HG03460 (cell line): ENCODE data around the gene EGLN2.
"Not testable (repeated sequence)": the region's sequence is repeated elsewhere in the genome, so short reads cannot be mapped to it uniquely, and the experiment has no call there.

Experiments
- ATAC-seq: cut with Tn5 transposase; IDR thresholded peaks from one replicate; pipeline ENCODE4 v1.9.1; 2021; ENCODE audit not compliant: unreplicated experiment

EGLN2 gene

DNA sequence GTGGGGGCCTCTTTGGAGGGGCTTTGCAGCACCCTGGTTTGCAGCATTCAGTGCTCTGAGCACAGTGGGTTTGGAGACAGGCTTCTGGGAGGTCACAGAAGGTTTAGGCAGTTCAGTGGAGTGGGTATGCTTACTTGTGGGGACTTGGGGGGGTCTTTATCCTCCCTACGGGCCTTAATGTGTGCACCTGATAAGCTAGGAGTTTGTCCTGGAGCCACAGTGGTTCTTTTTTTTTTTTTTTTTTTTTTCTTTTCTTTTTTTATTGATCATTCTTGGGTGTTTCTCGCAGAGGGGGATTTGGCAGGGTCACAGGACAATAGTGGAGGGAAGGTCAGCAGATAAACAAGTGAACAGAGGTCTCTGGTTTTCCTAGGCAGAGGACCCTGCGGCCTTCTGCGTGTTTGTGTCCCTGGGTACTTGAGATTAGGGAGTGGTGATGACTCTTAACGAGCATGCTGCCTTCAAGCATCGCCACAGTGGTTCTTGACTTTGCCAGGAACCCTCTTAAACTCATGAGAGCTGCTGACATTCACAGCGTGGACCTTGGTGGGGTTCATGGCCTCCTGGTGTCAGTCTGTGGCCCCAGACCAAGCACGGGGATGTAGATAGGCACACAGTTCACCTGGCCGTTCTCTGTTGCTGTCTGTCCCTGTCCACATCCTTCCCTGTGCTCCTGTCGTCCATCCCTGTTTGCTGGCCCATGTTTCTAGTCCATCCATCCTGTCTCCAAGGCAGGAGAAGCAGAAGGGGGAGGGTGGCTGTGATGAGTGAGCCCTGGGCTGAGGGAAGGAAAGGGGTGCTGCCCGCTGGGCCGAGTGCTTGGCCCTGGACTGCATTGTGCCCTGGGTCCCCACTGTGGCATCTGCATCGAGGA is 2.7 kb downstream of the EGLN2 start:
- no peak for ATAC-seq

DNA sequence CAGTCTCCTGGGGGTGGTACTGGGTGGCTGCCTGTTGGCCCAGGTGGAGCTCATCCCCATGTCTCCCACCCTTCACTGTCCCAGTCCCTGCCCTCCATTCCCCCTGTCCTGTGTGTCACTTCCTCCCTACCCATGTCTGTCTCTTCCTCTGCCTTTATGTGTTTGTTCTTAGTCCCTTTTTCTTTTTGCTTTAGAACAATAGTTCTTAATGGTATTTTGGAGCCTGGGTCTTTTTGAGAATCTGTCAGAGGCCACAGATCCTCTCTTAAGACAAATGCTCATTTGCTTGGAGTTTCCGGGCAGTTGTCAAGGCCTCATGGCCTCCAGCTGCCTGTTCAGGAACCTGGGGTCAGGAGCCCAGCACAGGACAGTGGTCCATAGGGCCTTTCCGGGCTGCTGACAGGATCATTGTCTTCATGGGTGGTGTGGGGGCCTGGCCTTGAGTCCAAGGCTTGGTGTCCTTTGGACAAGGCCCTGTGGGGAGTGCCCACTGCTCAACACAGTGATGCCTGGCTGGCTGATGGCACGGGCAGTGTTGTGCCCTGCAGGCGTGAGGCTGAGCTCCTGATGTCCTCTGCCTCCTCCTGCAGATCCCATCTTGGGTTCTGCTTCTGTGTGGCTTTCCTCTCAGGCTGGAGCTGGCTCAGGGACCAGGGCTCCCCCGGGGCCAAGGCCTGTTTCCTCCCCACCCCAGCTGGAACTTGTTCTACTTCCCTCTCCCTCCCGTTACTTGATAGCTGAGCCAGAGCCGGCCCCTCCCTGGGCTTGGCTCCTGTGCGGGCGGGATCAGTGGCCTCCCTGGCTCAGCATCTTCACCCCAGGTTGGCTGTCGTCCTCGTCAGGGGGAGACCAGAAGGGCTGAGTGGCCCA is 3.5 kb downstream of the EGLN2 start:
- ATAC-seq: no peak

DNA sequence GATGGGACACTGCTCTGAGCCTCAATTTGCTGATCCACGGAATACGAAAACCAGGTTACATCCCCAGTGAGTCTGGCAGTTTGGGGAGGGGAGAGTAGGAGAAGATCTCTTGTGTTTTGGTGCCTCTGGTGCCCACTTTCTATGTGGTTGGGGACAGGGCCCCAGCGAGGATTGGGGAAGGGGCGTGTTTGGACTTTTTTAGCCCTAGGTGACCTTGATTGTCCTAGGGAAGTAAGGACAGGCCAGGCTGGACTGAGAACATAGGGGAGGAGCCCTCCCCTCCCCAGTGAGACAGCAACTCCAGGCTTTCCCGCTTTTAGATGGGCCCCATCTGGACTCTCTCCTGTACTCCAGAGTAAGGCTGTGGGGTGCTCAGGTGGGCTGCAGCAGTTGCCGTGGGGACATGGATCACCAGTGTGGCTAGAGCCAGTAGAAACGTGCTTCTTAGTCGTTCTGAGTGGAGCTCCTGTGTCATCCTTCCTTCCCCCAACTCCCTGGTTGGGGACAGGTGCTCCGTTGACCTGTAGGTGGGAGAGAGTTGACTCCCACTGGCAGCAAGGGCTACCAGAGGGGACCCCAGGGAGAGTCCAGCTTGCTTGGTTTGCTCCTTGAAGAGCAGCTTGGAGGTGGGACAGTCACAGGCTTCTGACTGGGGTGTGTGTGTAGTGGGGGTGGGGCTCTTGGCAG is 4.3 kb downstream of the EGLN2 start:
- no peak for ATAC-seq

DNA sequence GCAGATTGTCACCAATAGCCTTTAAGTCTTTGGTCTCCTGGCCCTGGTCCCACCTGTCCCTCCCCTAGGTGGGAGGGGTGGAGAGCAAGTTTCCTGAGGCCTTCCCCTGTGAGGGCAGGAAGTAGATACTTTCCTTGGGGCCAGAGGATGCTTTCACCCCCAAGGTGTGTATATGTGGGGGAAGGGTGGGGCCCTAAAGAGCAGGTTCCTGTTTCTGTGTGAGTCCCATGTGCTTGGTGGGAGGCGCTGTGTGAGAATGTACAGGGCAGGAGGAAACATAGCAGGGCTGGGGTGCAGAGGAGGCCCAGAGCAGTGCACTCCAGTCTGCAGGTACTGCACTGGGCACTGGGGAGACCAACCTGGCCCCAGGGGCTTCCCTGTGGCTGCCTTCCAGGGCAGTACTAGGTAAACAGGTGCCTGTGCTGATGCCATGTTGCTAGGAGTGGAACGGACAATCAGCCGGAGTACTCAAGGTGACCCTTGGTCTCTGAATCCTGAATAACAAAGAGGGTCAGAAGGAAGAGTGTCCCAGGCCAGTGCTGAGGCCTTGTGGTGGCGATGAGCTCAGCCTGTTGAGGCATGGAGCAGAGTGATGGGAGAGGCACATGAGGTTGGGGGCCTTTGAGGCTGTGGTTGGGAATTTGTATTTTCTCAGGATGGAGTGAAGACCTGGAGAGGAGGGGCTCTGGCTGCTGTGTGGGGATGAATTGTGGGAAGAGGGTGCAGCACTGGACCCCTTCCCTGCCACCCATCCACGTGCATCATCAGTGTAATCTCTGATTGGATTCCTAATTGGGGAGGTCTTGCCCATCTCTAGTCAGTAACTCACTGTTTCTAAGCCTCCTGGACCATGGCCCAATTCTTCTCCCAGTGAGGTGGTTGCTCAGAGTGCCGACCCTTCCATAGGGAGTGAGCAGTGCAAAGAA is 5.1 kb downstream of the EGLN2 start:
- no peak for ATAC-seq

DNA sequence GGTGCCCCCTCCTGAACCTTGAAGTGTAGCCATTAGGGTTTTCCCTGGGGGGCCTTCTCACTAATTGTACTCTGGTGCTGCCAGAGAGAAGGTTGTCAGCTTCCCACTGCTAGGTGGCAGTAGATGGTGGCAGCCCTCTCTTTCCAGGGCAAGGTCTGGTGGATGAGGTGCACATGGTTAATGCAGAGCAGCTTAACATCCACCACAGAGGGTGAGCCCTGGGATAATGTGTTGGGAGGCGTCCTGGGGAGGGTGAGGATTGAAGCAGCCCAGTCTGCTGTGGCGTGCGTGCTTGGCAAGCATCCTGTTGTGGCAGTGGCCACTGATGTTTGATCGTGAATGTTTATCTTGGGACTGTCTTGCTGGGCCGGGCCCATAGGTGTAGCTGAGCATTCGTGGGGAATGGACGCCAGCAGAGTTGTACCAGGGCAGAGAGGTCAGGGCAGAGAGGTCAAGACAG is 5.8 kb downstream of the EGLN2 start:
- no peak for ATAC-seq

DNA sequence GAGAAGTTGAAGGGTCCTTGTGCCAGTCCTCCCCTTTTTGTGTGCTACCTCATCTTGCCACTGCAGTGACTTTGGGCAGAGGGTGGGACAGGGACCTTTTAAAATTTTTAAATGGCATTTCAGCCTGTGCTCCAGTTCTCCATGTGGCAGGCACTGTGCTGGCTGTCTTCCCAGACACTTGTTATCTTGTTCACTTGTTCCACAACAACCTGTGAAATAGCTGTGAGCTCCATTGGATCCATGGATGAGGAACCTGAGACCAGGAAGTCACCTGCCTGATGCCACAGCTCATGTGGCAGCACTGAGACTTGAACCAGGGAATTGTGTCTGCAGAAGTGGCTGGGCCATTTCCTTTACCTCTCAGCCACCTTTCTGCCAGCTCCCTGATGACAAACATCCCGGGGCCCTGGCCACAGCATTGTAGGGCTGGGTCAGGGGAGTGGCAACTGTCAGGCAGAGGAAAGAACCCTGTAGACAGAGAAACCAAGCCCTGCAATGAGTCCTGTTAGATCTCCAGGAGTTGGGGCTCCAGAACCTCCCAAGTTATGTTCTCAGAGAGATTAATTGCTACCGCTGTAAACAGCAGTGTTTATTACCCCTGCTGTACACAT is 6.4 kb downstream of the EGLN2 start:
- no peak for ATAC-seq

DNA sequence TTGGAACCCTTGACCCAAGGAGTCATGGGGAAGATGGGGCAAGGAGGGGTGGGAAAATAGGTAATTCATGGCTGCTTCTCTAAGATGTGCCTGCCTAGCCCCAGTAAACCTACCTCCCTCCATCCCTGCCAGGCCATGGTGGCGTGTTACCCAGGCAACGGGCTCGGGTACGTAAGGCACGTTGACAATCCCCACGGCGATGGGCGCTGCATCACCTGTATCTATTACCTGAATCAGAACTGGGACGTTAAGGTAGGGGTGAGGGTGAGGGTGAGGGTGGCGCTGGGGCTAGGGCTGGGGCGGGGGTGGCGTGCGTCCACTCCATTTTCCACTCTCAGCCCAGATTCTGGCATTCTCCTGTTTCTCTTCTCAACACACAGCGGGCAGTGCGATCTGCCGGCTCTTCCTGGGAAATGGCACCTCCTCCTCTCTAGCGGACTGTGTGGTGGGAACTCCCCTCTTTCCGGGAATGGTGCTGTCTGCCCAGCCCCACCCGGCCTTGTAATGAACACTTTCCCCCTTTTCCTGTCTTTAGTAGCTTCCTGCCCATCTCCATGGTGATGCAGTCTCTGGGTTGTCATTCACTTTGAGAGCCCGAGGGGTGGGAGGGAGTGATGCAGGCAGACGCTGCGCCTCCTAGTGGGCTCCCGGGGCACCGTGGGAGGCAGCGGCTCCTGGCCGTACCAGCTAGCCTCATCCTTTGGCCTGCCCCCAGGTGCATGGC is 7.6 kb downstream of the EGLN2 start:
- ATAC-seq: no peak

DNA sequence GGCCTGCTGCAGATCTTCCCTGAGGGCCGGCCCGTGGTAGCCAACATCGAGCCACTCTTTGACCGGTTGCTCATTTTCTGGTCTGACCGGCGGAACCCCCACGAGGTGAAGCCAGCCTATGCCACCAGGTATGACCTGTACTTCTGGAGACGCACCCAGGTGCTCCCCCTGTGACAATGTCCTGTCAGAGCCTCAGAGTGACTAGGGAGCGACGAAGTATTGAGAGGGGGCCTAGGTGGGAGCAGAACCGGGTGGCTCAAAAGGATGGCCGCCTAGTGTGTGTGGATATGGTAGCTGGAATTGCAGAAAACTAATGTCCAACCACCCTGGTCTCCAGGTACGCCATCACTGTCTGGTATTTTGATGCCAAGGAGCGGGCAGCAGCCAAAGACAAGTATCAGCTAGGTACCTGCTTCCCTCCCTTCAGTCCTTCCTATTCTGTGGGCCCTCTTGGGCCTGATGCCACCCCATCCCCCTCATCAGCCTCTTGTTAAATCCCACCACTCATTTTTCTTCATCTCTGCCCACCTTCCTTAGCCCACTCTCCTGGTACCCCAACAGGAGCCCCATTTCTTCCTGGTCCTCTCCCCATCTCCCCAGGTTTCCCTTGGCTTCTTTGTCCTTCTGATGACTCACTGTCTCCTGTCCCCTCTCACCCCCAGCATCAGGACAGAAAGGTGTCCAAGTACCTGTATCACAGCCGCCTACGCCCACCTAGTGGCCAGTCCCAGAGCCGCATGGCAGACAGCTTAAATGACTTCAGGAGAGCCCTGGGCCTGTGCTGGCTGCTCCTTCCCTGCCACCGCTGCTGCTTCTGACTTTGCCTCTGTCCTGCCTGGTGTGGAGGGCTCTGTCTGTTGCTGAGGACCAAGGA is 8.4 kb downstream of the EGLN2 start:
- ATAC-seq: no peak

DNA sequence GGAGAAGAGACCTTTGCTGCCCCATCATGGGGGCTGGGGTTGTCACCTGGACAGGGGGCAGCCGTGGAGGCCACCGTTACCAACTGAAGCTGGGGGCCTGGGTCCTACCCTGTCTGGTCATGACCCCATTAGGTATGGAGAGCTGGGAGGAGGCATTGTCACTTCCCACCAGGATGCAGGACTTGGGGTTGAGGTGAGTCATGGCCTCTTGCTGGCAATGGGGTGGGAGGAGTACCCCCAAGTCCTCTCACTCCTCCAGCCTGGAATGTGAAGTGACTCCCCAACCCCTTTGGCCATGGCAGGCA is 9.0 kb downstream of the EGLN2 start:
- ATAC-seq: no peak

DNA sequence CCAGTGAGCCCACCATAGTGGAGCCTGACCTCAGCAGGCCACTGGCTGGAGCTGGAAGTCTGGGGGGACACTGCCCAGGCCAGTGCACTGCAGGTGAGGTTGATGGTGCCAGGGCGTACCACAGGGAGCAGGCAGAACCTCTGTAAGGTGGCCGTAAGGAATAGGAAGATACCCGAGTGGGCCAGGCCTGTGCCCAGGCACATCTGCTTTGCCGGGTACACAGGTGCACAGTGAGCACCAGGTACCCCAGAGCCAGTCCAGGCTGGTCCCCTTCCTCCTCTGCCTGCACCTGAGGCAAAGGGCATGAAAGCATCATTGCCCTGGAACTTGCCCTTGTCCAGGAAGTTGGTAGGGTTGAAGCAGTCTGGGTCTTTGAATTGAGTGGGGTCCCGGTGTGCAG is 9.5 kb downstream of the EGLN2 start:
- ATAC-seq: no peak

DNA sequence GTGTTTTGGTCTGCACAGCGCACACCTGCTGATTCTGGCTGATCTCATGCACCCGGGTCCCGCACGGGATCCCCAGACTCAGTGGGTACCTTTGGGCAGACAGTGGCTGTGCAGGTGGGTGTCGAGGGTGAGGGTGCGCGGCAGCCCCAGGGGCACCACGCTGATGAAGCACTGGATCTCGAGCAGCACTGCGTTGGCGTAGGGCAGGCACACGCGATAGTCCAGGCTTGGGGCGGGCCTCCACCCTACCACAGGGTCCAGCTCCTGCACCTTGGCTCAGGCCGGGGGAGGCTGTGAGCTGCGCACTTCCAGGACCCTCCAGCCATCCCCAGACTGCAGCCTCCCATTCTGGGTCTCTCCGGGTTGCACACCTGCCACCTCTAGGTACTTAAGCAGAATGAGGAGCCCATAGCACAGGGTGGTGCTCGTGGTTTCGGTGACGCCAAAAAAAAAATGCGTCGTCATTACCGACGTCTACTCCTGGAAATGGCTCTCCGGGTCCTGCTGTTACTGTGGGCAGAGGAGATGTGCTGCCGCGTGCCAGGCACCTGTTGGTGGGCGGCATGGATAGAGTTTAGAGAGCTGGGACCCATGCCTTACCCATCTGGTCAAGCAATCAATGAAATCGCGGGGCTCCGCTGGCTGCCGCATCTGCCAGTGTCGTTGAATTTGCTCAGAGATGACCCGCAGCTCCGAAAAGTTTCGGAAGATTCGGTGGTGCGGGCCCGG is 10.5 kb downstream of the EGLN2 start:
- no peak for ATAC-seq

DNA sequence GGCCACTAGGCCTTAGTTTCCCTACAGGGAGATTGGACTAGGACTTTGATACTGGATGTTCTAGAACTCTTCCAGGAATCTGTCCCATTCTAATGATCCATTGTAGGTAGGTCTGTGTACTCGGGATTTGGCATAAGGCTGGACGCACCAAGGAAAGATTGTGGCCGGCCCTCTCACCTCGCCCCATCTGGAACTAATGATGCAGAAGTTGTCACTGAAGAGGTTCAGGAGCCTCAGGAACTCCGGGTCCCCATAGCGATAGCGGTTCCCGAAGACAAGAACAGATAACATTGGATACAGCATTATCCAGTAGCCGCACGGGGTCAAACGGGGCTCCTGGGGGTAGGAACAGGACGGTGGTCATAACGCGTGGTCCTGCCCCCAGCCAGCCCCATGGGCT is 11.2 kb downstream of the EGLN2 start:
- no peak for ATAC-seq

DNA sequence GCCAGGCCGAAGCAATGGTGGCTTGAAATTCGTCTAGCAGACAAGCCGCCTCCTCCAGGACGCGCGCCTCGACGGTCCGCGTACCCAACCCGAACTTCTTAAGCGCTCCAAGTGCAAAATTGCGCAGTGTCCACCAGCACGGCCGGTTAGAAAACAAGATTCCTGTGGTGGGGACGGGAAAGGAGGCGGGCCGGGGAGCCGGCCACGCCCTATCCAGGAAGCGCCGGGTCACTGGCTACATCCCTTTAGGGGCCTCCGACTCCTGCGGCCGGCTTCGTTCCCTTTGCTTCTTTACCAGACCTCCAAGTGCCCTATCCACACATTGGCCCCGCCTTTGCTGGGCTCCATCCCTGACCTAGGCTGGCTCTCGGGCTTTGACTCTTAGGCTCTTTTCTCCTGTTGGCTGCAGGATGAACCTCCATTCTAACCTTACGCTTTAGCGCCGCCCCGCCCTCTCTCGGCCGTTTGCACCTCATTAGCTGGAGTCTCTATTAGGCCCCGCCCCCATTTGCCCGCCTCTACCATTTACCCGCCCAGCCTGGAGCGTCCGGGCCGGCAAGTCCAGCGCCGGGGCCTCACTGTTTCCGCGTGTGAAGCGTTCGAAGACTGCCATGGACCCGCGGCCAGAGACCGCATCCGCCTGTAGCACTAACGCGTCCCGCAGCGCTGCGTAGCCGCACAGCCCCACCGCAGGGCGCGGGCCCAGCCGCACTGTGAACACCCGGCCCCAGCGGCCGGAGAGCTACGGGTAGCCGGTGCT is 11.8 kb downstream of the EGLN2 start:
- ATAC-seq: not testable (repeated sequence)

DNA sequence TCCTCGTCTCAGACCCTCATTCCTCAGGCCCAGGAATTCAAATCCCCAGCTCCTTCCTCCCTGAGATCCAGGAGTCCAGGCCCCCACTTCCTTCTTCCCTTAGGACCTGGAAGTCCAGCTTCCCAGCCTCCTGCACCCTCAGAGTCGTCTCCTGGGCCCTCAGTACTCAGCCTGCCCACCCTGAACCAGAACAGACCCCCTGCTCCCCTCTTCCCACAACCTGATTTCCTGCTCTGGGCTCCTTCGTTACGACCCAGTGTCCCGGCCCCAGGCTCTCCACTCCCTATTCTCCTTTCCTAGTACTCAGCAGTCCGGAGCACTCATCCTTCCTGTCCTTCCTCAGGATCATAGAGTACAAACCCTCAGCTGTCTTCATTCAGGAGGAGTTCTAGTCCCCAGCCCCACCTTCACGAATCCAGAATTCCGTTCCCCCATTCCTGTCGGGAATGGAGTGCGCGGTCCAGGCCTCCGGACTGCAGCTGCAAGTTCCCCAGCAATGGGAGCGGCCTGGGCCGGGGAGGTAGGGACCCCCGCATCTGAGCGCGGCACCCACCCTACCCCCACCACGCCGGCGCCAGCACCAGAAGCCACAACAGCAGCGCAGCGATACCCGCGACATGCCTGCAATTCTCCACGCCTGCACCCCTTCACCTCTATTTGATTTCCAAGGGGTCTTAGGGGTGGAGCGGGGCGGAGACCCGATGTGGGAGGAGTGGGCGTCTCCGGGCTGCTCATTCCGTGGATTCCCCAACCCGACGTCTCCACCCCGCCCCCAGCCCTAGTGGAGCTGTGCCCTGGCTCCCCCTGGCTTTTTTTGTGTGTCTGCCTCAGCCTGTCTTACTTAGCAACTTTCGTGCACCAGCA is 12.7 kb downstream of the EGLN2 start:
- ATAC-seq: no peak

DNA sequence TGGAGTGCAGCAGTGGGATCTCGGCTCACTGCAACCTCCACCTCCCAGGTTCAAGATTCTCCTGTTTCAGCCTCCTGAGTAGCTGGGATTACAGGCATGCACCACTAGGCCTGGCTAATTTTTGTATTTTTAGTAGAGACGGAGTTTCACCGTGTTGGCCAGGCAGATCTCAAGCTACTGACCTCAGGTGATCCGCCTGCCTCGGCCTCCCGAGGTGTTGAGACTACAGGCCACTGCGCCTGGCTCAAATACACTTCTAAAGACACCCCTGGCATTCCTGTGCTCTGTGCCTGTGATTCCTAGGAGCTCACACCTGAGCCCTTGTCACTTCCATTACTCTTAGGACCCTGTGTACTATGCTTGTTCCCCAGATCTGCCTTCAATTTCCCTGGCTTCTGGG is 13.6 kb downstream of the EGLN2 start:
- not testable (repeated sequence) for ATAC-seq

DNA sequence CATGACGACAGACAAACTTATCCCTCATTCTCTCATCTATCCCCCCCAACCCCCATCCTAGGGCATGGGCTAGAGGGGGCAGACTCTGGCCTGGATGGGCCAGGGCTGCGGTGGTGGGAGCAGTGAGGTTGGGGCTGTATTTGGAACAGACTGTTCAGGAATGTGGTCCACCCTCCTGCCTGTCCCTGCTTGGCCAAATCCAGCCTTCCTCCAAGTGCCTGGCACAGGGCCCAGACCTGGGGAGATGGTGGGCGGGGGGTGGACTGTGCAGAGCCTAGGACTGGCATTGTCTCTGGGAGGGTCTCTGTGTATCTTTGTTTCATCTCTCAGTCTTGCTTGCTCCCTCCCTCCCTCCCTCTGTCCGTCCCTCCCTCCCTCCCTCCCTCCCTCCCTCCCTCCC is 14.2 kb downstream of the EGLN2 start:
- no peak for ATAC-seq
